Measurements from ENCODE around the gene IFT88.

- TF ChIP-seq POLR2AphosphoS5 (IDR thresholded peaks at IDR 0.05; ENCODE audit: low read depth, low read length), result no peak
- TF ChIP-seq FOSL1 (IDR thresholded peaks at IDR 0.05; ENCODE audit: insufficient read depth, low read depth, low read length), result no peak
- TF ChIP-seq RAD21 (IDR thresholded peaks at IDR 0.05 in 1 of 2, conservative IDR thresholded peaks at IDR 0.05 in 1 of 2; ENCODE audit: low read depth in 2 of 2, low read length in 2 of 2), result no peak
- no peak for TF ChIP-seq JUND (IDR thresholded peaks at IDR 0.05; ENCODE audit: low read length)
- TF ChIP-seq POLR2A (IDR thresholded peaks at IDR 0.05; ENCODE audit: control extremely low read depth in 1 of 2, low read depth in 2 of 2, low read length in 2 of 2), result no peak
- TF ChIP-seq CTCF (IDR thresholded peaks at IDR 0.05; ENCODE audit: control extremely low read depth in 1 of 3, insufficient read depth in 1 of 3, low read depth in 1 of 3, low read length in 3 of 3), result no peak
- TF ChIP-seq ASH2L (IDR thresholded peaks at IDR 0.05; ENCODE audit: low read length), result no peak
These were observed 142.4 kb downstream of the IFT88 start for GRCh38 chr13:20709369-20709768.

Data from H1 (cell line).